T-helper 2 cell (primary cell): Measurements from ENCODE around the gene MCOLN1.
"Not testable (repeated sequence)": the region's sequence is repeated elsewhere in the genome, so short reads cannot be mapped to it uniquely, and the experiment has no call there.

ENCODE experiments used
- DNase-seq, 5 experiments: peaks; one replicate each; pipeline versions ENCODE4 v3.0.0 to v3.0.0-alpha.2; 2012 to 2022

Gene MCOLN1

GRCh38 chr19:7544626-7545025 is 22.2 kb downstream of the MCOLN1 start:
- DNase-seq: no peak

GRCh38 chr19:7545300-7545699 is 22.9 kb downstream of the MCOLN1 start:
- DNase-seq: no peak

- no peak for DNase-seq
These were observed 23.5 kb downstream of the MCOLN1 start for GRCh38 chr19:7545904-7546303.

DNA sequence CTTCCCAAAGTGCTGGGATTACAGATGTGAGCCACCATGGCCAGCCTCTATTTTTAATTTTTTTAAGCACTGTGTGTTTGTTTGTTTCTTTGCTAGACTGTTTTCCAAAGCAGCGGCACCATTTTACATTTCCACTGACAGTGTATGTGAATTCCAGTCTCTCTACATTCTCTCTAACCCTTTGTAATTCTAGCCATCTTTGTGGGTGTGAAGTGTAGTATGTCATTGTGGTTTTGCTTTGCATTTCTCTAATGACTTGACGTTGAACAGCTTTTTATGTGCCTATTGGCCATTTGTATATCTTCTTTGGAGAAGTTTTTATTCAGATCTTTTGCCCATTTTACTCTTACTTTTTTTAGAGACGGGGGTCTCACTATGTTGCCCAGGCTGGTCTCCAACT is 24.7 kb downstream of the MCOLN1 start:
- peak in 1 of 5 experiments; percentile 19 for DNase-seq

GRCh38 chr19:7549429-7550148 is 27.2 kb downstream of the MCOLN1 start:
- DNase-seq: no peak

- no peak for DNase-seq
These were observed 27.8 kb downstream of the MCOLN1 start for GRCh38 chr19:7550169-7550770.

DNA sequence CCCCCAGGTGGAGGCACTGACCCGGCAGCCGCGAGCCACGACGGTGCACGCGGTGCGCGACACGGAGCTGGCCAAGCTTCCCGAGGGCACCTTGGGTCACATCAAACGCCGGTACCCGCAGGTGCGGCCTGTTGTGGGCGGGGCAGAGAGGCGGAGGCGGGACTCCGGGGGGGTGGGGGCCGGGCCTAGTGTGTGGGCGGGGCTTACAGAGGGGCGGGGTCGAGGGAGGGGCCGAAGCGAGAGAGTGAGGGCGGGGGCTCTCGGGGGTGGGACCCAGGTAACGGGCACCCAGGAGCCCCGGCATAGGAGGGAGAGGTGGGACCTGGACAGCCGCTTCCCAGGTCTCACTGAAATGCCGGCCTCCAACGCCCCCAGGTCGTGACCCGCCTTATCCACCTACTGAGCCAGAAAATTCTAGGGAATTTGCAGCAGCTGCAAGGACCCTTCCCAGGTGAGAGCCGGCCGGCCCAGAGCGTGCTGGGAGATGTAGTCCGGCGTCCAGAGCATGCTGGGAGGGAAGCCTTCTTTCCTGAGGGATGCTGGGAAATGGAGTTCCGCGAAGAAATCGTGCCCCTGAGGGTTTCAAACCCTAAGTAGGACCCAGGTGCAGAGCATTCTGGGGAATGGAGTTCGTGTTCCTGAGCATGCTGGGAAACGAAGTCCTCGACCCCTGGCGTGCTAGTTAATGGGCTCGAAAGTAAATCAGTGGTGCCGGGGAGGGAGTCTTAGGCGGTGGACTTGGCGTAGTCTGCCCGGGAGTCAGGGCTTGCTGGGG is 28.8 kb downstream of the MCOLN1 start:
- DNase-seq: peak in 1 of 5 experiments; percentile 68

DNA sequence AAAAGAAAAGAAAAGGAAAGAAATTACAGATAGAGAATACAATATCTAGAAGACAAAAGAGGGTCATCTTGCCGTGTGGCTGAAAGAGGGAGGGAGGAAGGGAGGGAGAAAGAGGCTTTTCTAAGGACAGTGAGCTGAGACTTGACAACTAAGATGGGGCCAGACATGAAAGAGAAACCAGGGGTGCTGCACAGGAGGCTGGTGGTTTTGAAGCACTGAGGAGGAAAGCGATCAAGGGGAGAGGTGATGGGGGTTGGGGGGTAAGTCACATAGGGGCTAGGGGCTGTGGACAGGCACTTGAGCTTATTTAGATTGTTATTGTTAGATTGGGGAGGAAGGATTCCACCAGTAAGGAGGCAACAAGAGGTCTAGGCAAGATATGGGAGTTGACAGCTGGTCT is 30.4 kb downstream of the MCOLN1 start:
- no peak for DNase-seq

- no peak for DNase-seq
These were observed 32.1 kb downstream of the MCOLN1 start for GRCh38 chr19:7554565-7554964.

DNA sequence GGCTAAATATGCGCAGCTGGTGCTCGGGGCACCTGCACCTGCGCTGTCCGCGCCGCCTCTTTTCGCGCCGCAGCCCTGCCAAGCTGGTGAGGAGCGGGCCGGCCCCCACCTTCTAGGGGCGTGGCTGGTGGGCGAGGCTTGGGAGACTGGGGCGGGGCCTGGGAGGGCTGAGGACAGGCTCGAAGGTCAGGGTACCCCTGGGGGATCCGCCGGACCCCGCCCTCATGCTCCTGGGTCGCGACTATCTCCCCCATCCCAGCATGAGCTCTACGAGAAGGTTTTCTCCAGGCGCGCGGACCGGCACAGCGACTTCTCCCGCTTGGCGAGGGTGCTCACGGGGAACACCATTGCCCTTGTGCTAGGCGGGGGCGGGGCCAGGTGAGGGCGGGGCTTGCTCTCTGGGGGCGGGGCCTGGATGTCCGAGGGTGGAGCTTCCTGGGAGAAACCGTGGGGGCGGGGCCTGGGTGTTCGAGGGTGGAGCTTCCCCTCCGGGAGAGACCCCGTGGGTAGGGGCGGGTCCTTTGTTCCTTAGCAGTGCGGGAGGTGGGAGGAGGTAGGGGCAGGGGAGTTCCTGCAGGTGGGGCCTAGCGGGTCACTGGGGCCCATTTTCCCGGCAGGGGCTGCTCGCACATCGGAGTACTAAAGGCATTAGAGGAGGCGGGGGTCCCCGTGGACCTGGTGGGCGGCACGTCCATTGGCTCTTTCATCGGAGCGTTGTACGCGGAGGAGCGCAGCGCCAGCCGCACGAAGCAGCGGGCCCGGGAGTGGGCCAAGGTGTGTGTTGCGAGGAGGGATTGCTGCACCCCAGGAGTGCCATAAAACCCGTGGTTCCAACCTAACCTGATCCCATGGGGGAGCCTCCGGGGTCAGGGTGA is 32.8 kb downstream of the MCOLN1 start:
- no peak for DNase-seq

GRCh38 chr19:7556696-7557315 is 34.4 kb downstream of the MCOLN1 start:
- DNase-seq: no peak

DNA sequence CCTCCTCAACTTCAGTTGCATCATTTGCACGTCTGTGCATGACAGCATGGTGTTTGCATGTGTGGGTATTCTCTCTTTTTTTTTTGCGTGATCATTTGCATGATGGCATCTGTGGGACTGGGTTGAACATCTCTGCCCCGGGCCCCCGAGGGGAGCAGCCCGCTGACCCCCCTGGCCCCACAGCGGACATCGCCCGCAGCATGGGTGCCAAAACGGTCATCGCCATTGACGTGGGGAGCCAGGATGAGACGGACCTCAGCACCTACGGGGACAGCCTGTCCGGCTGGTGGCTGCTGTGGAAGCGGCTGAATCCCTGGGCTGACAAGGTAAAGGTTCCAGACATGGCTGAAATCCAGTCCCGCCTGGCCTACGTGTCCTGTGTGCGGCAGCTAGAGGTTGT is 36.2 kb downstream of the MCOLN1 start:
- no peak for DNase-seq

DNA sequence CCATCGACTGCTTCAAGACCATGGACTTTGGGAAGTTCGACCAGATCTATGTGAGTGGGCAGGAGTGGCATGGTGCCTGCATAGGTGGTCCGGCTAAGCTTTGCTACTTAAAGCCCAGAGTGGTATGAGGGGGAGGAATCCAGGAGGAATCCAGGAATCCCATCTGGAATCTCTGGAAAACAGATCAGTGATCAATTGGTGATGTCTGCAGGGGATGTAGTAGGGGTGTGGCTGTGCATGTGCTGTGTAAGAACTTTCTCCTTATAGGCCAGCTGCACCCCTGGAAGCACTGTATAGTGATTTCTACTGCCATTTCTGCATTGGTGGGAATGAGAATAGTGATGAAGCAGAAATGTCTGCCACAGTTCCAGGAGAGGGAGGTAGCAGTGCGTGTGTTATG is 36.7 kb downstream of the MCOLN1 start:
- no peak for DNase-seq

DNA sequence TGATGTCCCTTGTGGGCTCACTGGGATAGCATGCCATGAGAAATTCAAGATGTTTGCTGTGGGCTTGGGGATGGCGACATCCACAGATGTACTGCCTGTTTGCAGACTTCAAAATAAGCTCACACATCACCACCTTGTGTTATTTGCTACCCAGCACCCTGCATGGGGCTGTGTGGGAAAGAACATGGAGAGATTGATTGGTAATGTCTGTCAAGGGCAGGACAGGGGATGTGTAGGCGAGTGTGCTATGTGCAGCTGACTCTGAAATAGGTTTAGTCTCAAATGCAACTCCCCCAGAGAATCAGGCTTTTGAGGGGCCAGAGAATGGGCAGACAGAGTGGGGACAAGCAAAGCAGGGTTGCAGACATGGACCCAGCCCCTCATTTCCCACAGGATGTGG is 37.8 kb downstream of the MCOLN1 start:
- no peak for DNase-seq

GRCh38 chr19:7561325-7561724 is 38.9 kb downstream of the MCOLN1 start:
- no peak for DNase-seq

GRCh38 chr19:7562646-7563393 is 40.4 kb downstream of the MCOLN1 start:
- DNase-seq: no peak

DNA sequence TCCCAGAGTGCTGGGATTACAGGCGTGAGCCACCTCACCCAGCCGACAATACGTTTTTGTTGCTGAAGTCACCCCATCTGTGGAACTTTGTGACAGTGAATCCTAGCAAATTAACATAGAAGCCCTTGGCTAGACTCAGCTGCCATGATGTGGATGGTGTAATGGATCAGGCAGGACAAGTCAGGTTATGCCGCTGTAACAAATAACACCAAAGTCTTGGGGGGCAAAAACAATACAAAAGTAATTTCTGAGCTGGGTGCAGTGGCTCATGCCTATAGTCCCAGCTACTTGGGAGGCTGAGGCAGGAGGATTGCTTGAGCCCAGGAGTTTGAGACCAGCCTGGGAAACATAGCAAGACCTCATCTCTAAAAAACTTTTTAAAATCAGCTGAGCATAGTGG is 42.4 kb downstream of the MCOLN1 start:
- no peak for DNase-seq

- DNase-seq: no peak
These were observed 42.9 kb downstream of the MCOLN1 start for GRCh38 chr19:7565332-7565731.

DNA sequence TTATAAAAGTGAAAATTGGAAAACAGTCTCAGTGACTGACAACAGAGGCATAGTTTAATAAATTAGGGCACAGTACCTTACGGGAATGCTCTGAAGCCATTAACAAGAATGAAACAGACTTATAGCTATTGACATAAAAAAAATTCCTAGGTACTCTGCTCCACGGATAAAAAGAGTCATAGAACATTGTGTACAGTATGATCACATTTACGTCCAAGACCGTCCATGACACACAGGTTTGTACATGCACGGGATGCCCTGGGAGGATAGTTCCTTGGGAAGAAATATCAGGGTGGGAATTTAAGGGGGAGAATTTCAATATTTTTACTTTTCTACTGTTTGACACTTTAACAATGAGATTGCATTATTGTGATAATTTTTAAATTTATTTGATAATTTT is 48.3 kb downstream of the MCOLN1 start:
- no peak for DNase-seq

GRCh38 chr19:7575434-7576040 is 53.1 kb downstream of the MCOLN1 start:
- DNase-seq: no peak

DNA sequence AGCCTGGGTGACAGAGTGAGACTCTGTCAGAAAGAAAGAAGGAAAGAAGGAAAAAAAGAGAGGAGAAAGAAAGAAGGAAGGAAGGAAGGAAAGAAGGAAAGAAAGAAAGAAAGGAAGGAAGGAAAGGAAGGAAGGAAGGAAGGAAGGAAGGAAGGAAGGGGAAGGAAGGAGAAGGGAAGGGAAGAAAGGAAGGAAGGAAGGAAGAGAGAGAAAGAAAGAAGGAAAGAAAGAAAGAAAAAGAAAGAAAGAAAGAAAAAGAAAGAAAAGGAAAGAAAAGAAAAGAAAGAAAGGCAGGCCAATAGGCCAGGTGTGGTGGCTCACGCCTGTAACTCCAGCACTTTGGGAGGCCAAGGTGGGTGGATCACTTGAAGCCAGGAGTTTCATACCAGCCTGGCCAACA is 55.0 kb downstream of the MCOLN1 start:
- not testable (repeated sequence) for DNase-seq
